K562 (cell line): ENCODE measurements around the gene ZMYND19. TPM values are rescaled to one million over a fixed set of nuclear protein-coding genes. Genes with fewer than 3 reads are reported as not detected.

ENCODE experiments used
- AFF1 ChIP-seq, 2 experiments: fragments of 450-650 bp; IDR thresholded peaks; 2 replicates each; pipeline ENCODE4 v1.6.1; 2018; ENCODE audit warnings: mild to moderate bottlenecking in 2 of 2, low read depth in 1 of 2; ENCODE audit not compliant: partially characterized antibody in 2 of 2
- CBFB ChIP-seq: sonication (generic); formaldehyde crosslinking; IDR thresholded peaks from 2 replicates; pipeline ENCODE4 v1.4.0; 2020; ENCODE audit warnings: mild to moderate bottlenecking, missing genetic modification reagents
- CREM ChIP-seq: IDR thresholded peaks from 2 replicates; pipeline ENCODE4 v1.6.1; 2014; ENCODE audit warnings: antibody characterized with exemption, low read depth
- FOXM1 ChIP-seq, 2 experiments: fragments of 450-650 bp in 1 of 2; sonication (generic) in 1 of 2; formaldehyde crosslinking in 1 of 2; IDR thresholded peaks; 2 replicates each; pipeline versions ENCODE4 v1.6.1 to v1.9.0; 2017 to 2022; ENCODE audit warnings: low read depth in 2 of 2, mild to moderate bottlenecking in 2 of 2, missing genetic modification reagents in 1 of 2, moderate library complexity in 1 of 2
- HMG20A ChIP-seq: fragments of 450-650 bp; formaldehyde crosslinking; conservative IDR thresholded peaks from 2 replicates; pipeline ENCODE4 v1.4.0; 2020; ENCODE audit warnings: mild to moderate bottlenecking, mixed read lengths
- ILF3 ChIP-seq: fragments of 450-650 bp; IDR thresholded peaks from 2 replicates; pipeline ENCODE4 v1.6.1; 2018; ENCODE audit warnings: antibody characterized with exemption, mild to moderate bottlenecking, moderate library complexity, borderline replicate concordance
- L3MBTL2 ChIP-seq: fragments of 450-650 bp; IDR thresholded peaks from 2 replicates; pipeline ENCODE4 v1.6.1; 2016; ENCODE audit warnings: mild to moderate bottlenecking, moderate library complexity
- MAZ ChIP-seq, 2 experiments: fragments of 450-650 bp in 1 of 2; sonication (generic) in 1 of 2; formaldehyde crosslinking; IDR thresholded peaks in 1 of 2; conservative IDR thresholded peaks in 1 of 2; 2 replicates each; pipeline versions ENCODE4 v1.4.0 to v1.5.0; 2020; ENCODE audit warnings: mild to moderate bottlenecking in 1 of 2, missing genetic modification reagents in 1 of 2
- NBN ChIP-seq: fragments of 450-650 bp; IDR thresholded peaks from 2 replicates; pipeline ENCODE4 v1.6.1; 2016; ENCODE audit warnings: low read depth, mild to moderate bottlenecking
- NFATC3 ChIP-seq: fragments of 450-650 bp; IDR thresholded peaks from 2 replicates; pipeline ENCODE4 v1.6.1; 2017; ENCODE audit warnings: mild to moderate bottlenecking
- NFE2 ChIP-seq: IDR thresholded peaks from 2 replicates; pipeline ENCODE4 v1.6.1; 2014; ENCODE audit warnings: antibody characterized with exemption, low read depth
- SLC30A9 ChIP-seq: fragments of 250-450 bp; sonication (Bioruptor Pico); IDR thresholded peaks from 2 replicates; pipeline ENCODE4 v1.8.0; 2022; ENCODE audit warnings: mild to moderate bottlenecking, moderate library complexity
- SMAD2 ChIP-seq: fragments of 150-350 bp; IDR thresholded peaks from 2 replicates; pipeline ENCODE4 v1.6.1; 2014; ENCODE audit warnings: low read depth, mild to moderate bottlenecking, low read length
- SRSF7 ChIP-seq: fragments of 200-400 bp; formaldehyde crosslinking; optimal IDR thresholded peaks from 2 replicates; pipeline ENCODE3; 2017; ENCODE audit warnings: mild to moderate bottlenecking, low read depth, low read length
- SUPT5H ChIP-seq: fragments of 450-650 bp; IDR thresholded peaks from 2 replicates; pipeline ENCODE4 v1.6.1; 2016
- TAF1 ChIP-seq: IDR thresholded peaks from 2 replicates; pipeline ENCODE4 v1.6.1; 2011; ENCODE audit warnings: mild to moderate bottlenecking, low read length, moderate library complexity; ENCODE audit not compliant: insufficient read depth, control insufficient read depth, severe bottlenecking; ENCODE audit errors: extremely low read depth
- ZBTB12 ChIP-seq: fragments of 250-450 bp; sonication (Bioruptor Pico); IDR thresholded peaks from 2 replicates; pipeline ENCODE4 v1.4.0; 2020
- ZNF146 ChIP-seq: IDR thresholded peaks from one replicate; pipeline ENCODE4 v1.6.1; 2018; ENCODE audit warnings: missing compliant biosample characterization; ENCODE audit not compliant: unreplicated experiment
- ZNF518B ChIP-seq: fragments of 250-450 bp; sonication (Bioruptor Pico); IDR thresholded peaks from 2 replicates; pipeline ENCODE4 v1.5.0; 2021; ENCODE audit warnings: mild to moderate bottlenecking, moderate library complexity
- polyA plus RNA-seq, 8 experiments: library from polyadenylated mRNA; depleted of rRNA in 4 of 8; stranded (reverse) in 5 of 8; unstranded in 3 of 8; fragments of >200 nt; fragmentation: Nextera tagmentation in 2 of 8; fragmentation: Illumina TruSeq in 1 of 8; extraction: Ambion mirVana in 2 of 8; extraction: Trizol in 1 of 8; gene quantifications; 2 replicates each; pipeline versions ENCODE4 v1.2.1 to v1.2.3, GENCODE V29; 2011 to 2014; ENCODE audit warnings: inconsistent platforms in 1 of 8, missing spikeins in 1 of 8
- total RNA-seq, 7 experiments: library from RNA; depleted of rRNA in 6 of 7; stranded (reverse); fragments of >200 nt in 6 of 7; fragmentation: Illumina TruSeq in 2 of 7; extraction: Trizol in 2 of 7; gene quantifications; 2 replicates each; pipeline versions ENCODE4 v1.2.1 to v1.2.3, GENCODE V29; 2011 to 2021; ENCODE audit warnings: low replicate concordance in 1 of 7

Gene ZMYND19
- total and polyA plus RNA-seq, 9 of the 15 experiments (the other 6 are each of a cell fraction or from before 2014, with no cell fraction given), result 1.0 to 86.7 (median 44.0) TPM

GRCh38 chr9:137590469-137591383 lies at the start of gene ZMYND19 (continued):
- TF ChIP-seq ZNF518B (CRISPR knock-in tag), result no peak
- TF ChIP-seq CBFB (CRISPR knock-in tag), result no peak
- TF ChIP-seq ZBTB12 (CRISPR knock-in tag), result peak; percentile 74
- TF ChIP-seq ZNF146, result no peak
- peak; percentile 59 for TF ChIP-seq SUPT5H
- peak; percentile 41 to 63 for TF ChIP-seq MAZ (CRISPR knock-in tag; conservative IDR thresholded peaks at IDR 0.05 in 1 of 2, IDR thresholded peaks at IDR 0.05 in 1 of 2)
- TF ChIP-seq SLC30A9 (CRISPR knock-in tag), result no peak
- TF ChIP-seq TAF1, result peak; percentile 71
- TF ChIP-seq SRSF7, result no peak
- TF ChIP-seq FOXM1 (IDR thresholded peaks at IDR 0.05; ENCODE audit: low read depth), result no peak
- peak; percentile 63; the same call in 1 of the 2 replicates for TF ChIP-seq FOXM1 (CRISPR knock-in tag; IDR thresholded peaks at IDR 0.05; ENCODE audit: low read depth)
- TF ChIP-seq NBN, result no peak; the same call in 1 of the 2 replicates
- TF ChIP-seq AFF1 (IDR thresholded peaks at IDR 0.05; ENCODE audit: low read depth in 1 of 2, partially characterized antibody in 2 of 2), result no peak
- TF ChIP-seq HMG20A (CRISPR knock-in tag), result no peak
- no peak for TF ChIP-seq NFATC3
- peak; percentile 68; the same call in 1 of the 2 replicates for TF ChIP-seq L3MBTL2
- peak; percentile 94 for TF ChIP-seq CREM
- no peak for TF ChIP-seq ILF3
- no peak for TF ChIP-seq SMAD2
- peak; percentile 19; the same call in 1 of the 2 replicates for TF ChIP-seq NFE2
